Esophagus muscularis mucosa (tissue), 4 donors: ENCODE results near the gene PTPN11. TPM values are rescaled to one million over a fixed set of nuclear protein-coding genes. Genes with fewer than 3 reads are reported as not detected.

Experiments used
- DNase-seq: peaks from one replicate; pipeline ENCODE4 v3.0.0-alpha.2; 2017; ENCODE audit errors: extremely low spot score
- H3K27ac ChIP-seq, 4 donors: fragments of 200-600 bp; sonication (generic); replicated peaks in 1 of 4; 1 replicate in 3 of 4; 2 replicates in 1 of 4; pipeline ENCODE4 v1.5.1; 2016 to 2019; ENCODE audit warnings: mild to moderate bottlenecking in 1 of 4
- H3K27me3 ChIP-seq, 4 donors: fragments of 200-600 bp; sonication (generic); one replicate each; pipeline versions ENCODE4 v1.5.1 to v1.6.0; 2016 to 2019
- H3K36me3 ChIP-seq, 4 donors: fragments of 200-600 bp; sonication (generic); one replicate each; pipeline ENCODE4 v1.5.1; 2016 to 2019
- H3K4me1 ChIP-seq, 4 donors: fragments of 200-600 bp; sonication (generic); one replicate each; pipeline ENCODE4 v1.5.1; 2016 to 2019
- H3K4me3 ChIP-seq, 4 donors: fragments of 200-600 bp; sonication (generic); 1 replicate in 2 of 4; 2 replicates in 2 of 4; pipeline ENCODE4 v1.5.1; 2016 to 2019; ENCODE audit warnings: mild to moderate bottlenecking in 4 of 4, moderate library complexity in 1 of 4
- H3K9me3 ChIP-seq, 4 donors: fragments of 200-600 bp; sonication (generic); 1 replicate in 3 of 4; 2 replicates in 1 of 4; pipeline ENCODE4 v1.5.1; 2016 to 2019
- CTCF ChIP-seq, 3 experiments: fragments of 200-600 bp in 2 of 3; fragments of 450-650 bp in 1 of 3; sonication (generic) in 2 of 3; IDR thresholded peaks; one replicate each; pipeline ENCODE4 v1.5.1; 2017 to 2019; ENCODE audit warnings: antibody characterized with exemption in 3 of 3, mild to moderate bottlenecking in 2 of 3, moderate library complexity in 1 of 3
- EP300 ChIP-seq: sonication (generic); formaldehyde crosslinking; IDR thresholded peaks from one replicate; pipeline ENCODE4 v1.6.1; 2017; ENCODE audit warnings: antibody characterized with exemption
- POLR2A ChIP-seq: fragments of 450-650 bp; IDR thresholded peaks from one replicate; pipeline ENCODE4 v1.6.1; 2017; ENCODE audit warnings: antibody characterized with exemption, moderate library complexity, mild to moderate bottlenecking, low read depth
- POLR2AphosphoS5 ChIP-seq, 2 donors: sonication (generic); formaldehyde crosslinking; IDR thresholded peaks; one replicate each; pipeline ENCODE4 v1.6.1; 2017; ENCODE audit warnings: antibody characterized with exemption in 2 of 2
- WGBS: methylation state at CpG from one replicate; pipeline ENCODE4 v1.1.5; 2018; 5-methylcytosine and 5-hydroxymethylcytosine counted together
- intact Hi-C: fragments of 100-400 bp; cut with DNase I; formaldehyde crosslinking; loops from one replicate; pipeline ENCODE4 v1.15.1; 2023
- total RNA-seq, 4 donors: library from RNA; depleted of rRNA; stranded (reverse); fragments of >200 nt; gene quantifications; one replicate each; pipeline versions ENCODE4 v1.1.0 to v1.2.1, GENCODE V29; 2016

The PTPN11 gene
- total RNA-seq, 4 donors from 2014 or later = 132 to 142 (median 139) TPM

- Histone ChIP-seq H3K27me3 (no peaks in the 10 kb centered on the region), H3K4me3 (no peak overlapping the region), H3K4me1 (no peaks in the 10 kb centered on the region), H3K36me3 (no peaks in the 10 kb centered on the region), H3K9me3 (no peaks in the 10 kb centered on the region), H3K27ac (no peak overlapping the region)
- TF ChIP-seq POLR2AphosphoS5 (IDR thresholded peaks at IDR 0.05) (no peak), EP300 (no peak)
- intact Hi-C loops = no loop called here
- DNase-seq = no peak
- 78% methylated on average over 2 of the region's 2 CpGs for WGBS
Observed at GRCh38 chr12:112530941-112531340, 112.2 kb downstream of the PTPN11 start.

GRCh38 chr12:112532106-112532505 is 113.4 kb downstream of the PTPN11 start:
- no peak for TF ChIP-seq POLR2A
- no peak for TF ChIP-seq EP300
- no peak for TF ChIP-seq CTCF (IDR thresholded peaks at IDR 0.05)
- no peak for TF ChIP-seq POLR2AphosphoS5 (IDR thresholded peaks at IDR 0.05)
- no peak for DNase-seq
- no peaks in the 10 kb centered on the region for H3K9me3 ChIP-seq
- H3K27me3 ChIP-seq = no peaks in the 10 kb centered on the region
- H3K27ac ChIP-seq = no peak overlapping the region
- intact Hi-C loops = no loop called here
- no peaks in the 10 kb centered on the region for H3K4me1 ChIP-seq
- WGBS = 76% methylated on average over 1 of the region's 1 CpG
- no peak overlapping the region for H3K4me3 ChIP-seq
- H3K36me3 ChIP-seq = no peaks in the 10 kb centered on the region

GRCh38 chr12:112533528-112533927 is 114.8 kb downstream of the PTPN11 start:
- Histone ChIP-seq H3K27me3 (no peaks in the 10 kb centered on the region), H3K4me1 (no peaks in the 10 kb centered on the region), H3K4me3 (no peak overlapping the region), H3K27ac (no peak overlapping the region), H3K36me3 (no peaks in the 10 kb centered on the region), H3K9me3 (no peaks in the 10 kb centered on the region)
- 73% methylated on average over 7 of the region's 7 CpGs for WGBS
- DNase-seq = no peak
- no peak for TF ChIP-seq CTCF (IDR thresholded peaks at IDR 0.05)
- TF ChIP-seq POLR2AphosphoS5 (IDR thresholded peaks at IDR 0.05) = no peak
- no peak for TF ChIP-seq EP300
- no peak for TF ChIP-seq POLR2A
- intact Hi-C loops = no loop called here

- Histone ChIP-seq H3K4me3 (no peak overlapping the region), H3K9me3 (no peaks in the 10 kb centered on the region), H3K36me3 (no peaks in the 10 kb centered on the region), H3K27me3 (peaks cover 0 to 5% (median 0%) of the 10 kb centered on the region in 4 donors), H3K4me1 (no peaks in the 10 kb centered on the region), H3K27ac (no peak overlapping the region)
- intact Hi-C loops = no loop called here
- DNase-seq = no peak
- WGBS = 92% methylated on average over 6 of the region's 6 CpGs
- TF ChIP-seq CTCF (IDR thresholded peaks at IDR 0.05) (no peak), POLR2AphosphoS5 (IDR thresholded peaks at IDR 0.05) (no peak), POLR2A (no peak), EP300 (no peak)
Observed at GRCh38 chr12:112535017-112535416, 116.3 kb downstream of the PTPN11 start.

- TF ChIP-seq CTCF (IDR thresholded peaks at IDR 0.05) (no peak), POLR2AphosphoS5 (IDR thresholded peaks at IDR 0.05) (no peak), EP300 (no peak), POLR2A (no peak)
- H3K9me3 ChIP-seq = no peaks in the 10 kb centered on the region
- no peaks in the 10 kb centered on the region for H3K36me3 ChIP-seq
- H3K27me3 ChIP-seq = peaks cover 0 to 12% (median 0%) of the 10 kb centered on the region in 4 donors
- no peak for DNase-seq
- intact Hi-C loops = no loop called here
- H3K27ac ChIP-seq = no peak overlapping the region
- H3K4me1 ChIP-seq = no peaks in the 10 kb centered on the region
- WGBS = 82% methylated on average over 6 of the region's 6 CpGs
- H3K4me3 ChIP-seq = no peak overlapping the region
Observed at GRCh38 chr12:112535637-112536366, 117.1 kb downstream of the PTPN11 start.
